ENCODE measurements around the gene EFTUD2.
"Not testable (repeated sequence)": the region's sequence is repeated elsewhere in the genome, so short reads cannot be mapped to it uniquely, and the experiment has no call there.

The EFTUD2 gene

GRCh38 chr17:44846206-44846605 lies 53.0 kb downstream of the EFTUD2 start:
- no peak for DNase-seq

- no peak for DNase-seq
Measured at GRCh38 chr17:44844390-44844830, 54.8 kb downstream of the EFTUD2 start.

GRCh38 chr17:44842748-44843147 lies 56.5 kb downstream of the EFTUD2 start:
- DNase-seq, result no peak

- no peak for DNase-seq
Measured at GRCh38 chr17:44840936-44841335, 58.3 kb downstream of the EFTUD2 start.

GRCh38 chr17:44840274-44840673 lies 59.0 kb downstream of the EFTUD2 start:
- no peak for DNase-seq

GRCh38 chr17:44837196-44837595 lies 62.0 kb downstream of the EFTUD2 start:
- no peak for DNase-seq

GRCh38 chr17:44832805-44833204 lies 66.4 kb downstream of the EFTUD2 start:
- no peak for DNase-seq

GRCh38 chr17:44831371-44831770 lies 67.9 kb downstream of the EFTUD2 start:
- no peak for DNase-seq

GRCh38 chr17:44830359-44831288 lies 68.6 kb downstream of the EFTUD2 start:
- DNase-seq, result peak; percentile 6

GRCh38 chr17:44829523-44830358 lies 69.5 kb downstream of the EFTUD2 start, which contains the start of gene GJC1:
Gene GJC1 (minus strand): TSS chr17:44830287. CDS start chr17:44805817, 24,470 bp downstream.
- peak; percentile 6 for DNase-seq

- DNase-seq, result peak; percentile 9
Measured at GRCh38 chr17:44828919-44829522, 70.2 kb downstream of the EFTUD2 start.

- DNase-seq, result no peak
Measured at GRCh38 chr17:44827863-44828262, 71.4 kb downstream of the EFTUD2 start.

- DNase-seq, result no peak
Measured at GRCh38 chr17:44826123-44826790, 73.0 kb downstream of the EFTUD2 start.

- DNase-seq, result not testable (repeated sequence)
Measured at GRCh38 chr17:44825236-44825635, 74.0 kb downstream of the EFTUD2 start.

GRCh38 chr17:44820631-44821212 lies 78.5 kb downstream of the EFTUD2 start:
- DNase-seq, result no peak

GRCh38 chr17:44818508-44818907 lies 80.7 kb downstream of the EFTUD2 start:
- DNase-seq, result not testable (repeated sequence)

GRCh38 chr17:44812263-44812662 lies 87.0 kb downstream of the EFTUD2 start:
- DNase-seq, result no peak

- DNase-seq, result not testable (repeated sequence)
Measured at GRCh38 chr17:44808656-44809388, 90.4 kb downstream of the EFTUD2 start.

- DNase-seq, result no peak
Measured at GRCh38 chr17:44808156-44808555, 91.1 kb downstream of the EFTUD2 start.

GRCh38 chr17:44807817-44808155 lies 91.5 kb downstream of the EFTUD2 start:
- DNase-seq, result no peak

GRCh38 chr17:44807093-44807816 lies 92.0 kb downstream of the EFTUD2 start:
- no peak for DNase-seq

Measured in CD4-positive, alpha-beta T cell treated with Interleukin-12 subunit alpha and Interleukin-12 subunit beta, for 1 hour (primary cell).